GM15510 (cell line): Measurements from ENCODE around the gene GNG13.

Experiments used
- POLR2A ChIP-seq: IDR thresholded peaks from 3 replicates; pipeline ENCODE4 v1.6.1; 2011; ENCODE audit warnings: borderline replicate concordance; ENCODE audit not compliant: insufficient read length; ENCODE audit errors: extremely low read depth

Gene GNG13

DNA sequence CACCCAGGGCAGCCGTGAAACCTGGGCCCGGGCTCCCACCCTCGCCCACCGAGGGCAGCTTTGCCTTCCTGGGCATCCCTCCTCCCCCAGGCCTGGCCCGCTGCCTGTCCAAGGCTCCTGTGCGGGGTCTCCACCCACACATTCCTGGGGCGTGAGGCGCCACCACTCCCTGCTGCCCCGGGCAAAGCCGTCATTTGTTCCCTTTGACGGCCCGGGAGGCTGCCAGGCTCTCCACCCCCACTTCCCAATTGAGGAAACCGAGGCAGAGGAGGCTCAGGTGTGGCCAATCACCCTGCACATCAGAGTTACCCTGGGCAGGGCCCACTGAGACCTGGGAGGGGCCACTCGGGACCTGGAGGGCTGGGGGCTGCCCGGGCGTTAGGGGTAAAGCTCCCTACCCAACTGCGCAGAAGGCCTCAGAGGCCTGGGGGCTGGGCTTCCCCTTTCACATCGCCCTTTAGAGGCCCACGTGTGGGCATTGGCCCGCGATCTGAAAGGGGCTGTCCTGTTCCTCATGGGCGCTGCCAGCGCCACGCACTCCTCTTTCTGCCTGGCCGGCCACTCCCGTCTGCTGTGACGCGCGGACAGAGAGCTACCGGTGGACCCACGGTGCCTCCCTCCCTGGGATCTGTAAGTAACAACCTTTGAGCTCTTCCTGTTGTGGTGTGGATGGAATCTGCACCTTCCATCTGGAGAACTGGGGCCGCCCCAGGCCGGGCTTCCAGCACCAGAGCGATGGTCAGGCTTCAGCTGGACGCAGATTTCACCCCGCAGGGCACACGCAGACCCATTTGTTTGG is 39.8 kb downstream of the GNG13 start, which contains the start of gene MSLN:
MSLN (plus strand) TSS at position 190 of the 799 bp plus-strand sequence. CDS start 1,947 bp downstream, outside the sequence.
- no peak for TF ChIP-seq POLR2A

GRCh38 chr16:760065-760464 is 40.5 kb downstream of the GNG13 start:
- no peak for TF ChIP-seq POLR2A

DNA sequence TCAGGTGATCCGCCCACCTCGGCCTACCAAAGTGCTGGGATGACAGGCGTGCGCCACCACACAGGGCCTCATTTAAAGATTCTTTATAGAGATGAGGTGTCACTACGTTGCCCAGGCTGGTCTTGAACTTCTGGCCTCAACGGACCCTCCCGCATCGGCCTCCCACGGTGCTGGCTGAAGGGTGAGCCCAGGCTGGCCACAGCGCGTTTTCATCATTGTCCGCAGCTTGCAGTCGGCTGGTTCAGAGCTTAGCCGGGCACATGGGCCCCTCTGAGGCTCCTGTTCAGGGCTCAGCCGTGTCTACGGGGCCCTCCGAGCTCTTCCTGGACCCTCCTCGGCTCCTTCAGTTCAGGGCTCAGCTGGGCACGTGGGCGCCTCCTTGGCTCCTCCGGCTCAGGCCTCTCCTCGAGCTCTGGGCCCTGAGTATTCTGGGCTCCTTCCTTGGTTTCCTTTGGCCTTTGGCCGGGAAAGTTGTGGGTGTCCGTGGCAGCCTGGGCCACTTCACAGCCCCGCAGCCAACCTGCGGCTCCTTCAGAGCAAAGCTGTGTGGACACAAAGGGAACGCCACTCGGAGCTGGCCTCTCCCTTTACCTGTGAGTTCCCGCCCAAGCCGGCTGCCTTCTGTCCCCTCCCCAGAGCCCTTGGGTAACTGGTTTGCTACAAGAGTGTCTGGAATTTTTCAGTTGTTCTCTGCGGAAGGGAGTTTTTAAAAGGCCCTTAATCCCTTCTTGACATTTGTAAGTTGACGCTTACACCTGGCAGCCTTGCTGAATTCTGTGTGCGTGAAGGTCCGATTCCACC is 41.2 kb downstream of the GNG13 start:
- no peak for TF ChIP-seq POLR2A

DNA sequence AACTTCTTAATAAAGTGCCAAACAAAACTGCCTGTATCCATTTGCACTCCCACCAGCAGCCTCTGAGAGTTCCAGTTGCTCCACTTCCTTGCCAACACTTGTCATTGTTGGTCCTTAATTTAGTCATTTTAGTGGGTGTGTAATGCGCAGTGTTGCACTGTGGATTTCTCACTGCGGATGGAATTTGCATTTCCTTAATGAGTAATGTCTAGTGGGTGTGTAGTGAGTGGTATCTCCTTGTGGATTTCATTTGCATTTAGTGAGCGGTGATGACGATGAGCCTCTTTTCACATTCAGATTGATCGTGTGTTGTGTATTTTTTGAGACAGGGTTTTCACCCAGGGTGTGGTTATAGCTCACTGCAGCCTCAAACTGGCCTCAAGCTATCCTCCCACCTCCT is 44.1 kb downstream of the GNG13 start:
- no peak for TF ChIP-seq POLR2A

DNA sequence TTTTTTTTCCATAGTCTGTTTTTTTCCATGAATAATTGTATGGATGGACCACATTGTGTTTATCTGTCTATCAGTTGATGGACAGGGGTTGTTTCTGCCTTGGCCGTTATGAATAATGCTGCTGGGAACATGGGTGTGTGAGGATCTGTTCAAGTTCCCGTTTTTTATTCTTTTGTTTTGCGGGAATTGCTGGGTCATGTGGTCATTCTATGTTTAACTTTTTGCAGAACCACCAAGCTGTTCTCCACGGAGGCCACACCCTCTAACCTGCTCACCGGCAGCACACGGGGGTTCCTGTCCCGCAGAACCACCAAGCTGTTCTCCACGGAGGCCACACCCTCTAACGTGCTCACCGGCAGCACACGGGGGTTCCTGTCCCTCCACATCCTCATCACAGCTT is 45.9 kb downstream of the GNG13 start:
- no peak for TF ChIP-seq POLR2A

- no peak for TF ChIP-seq POLR2A
Measured at GRCh38 chr16:752007-752312, 48.6 kb downstream of the GNG13 start.

GRCh38 chr16:751152-752006 is 49.2 kb downstream of the GNG13 start:
- TF ChIP-seq POLR2A, result no peak

DNA sequence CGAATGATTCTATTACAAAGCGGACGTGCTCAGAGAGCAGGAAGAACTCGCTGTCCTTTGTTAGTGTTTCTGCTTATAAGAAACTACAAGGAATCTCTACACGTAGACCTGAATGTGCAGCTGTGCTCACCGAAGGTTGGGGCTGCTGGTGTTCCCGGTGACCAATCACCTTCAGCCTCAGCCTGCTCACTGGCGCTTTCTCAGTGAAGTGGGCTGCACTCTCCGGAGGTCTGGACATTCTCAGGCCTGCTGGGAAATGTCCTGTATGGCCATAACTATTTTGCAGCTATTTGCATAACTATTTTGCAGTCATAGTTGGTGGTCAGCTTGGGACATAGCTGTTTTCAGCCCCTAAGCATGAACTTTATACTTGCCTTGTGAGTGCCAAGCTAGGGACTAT is 50.0 kb downstream of the GNG13 start:
- no peak for TF ChIP-seq POLR2A

GRCh38 chr16:749010-749409 is 51.5 kb downstream of the GNG13 start:
- TF ChIP-seq POLR2A, result no peak
